Keratinocyte (primary cell): Measurements from ENCODE around the gene ZFPM1. TPM values are rescaled to one million over a fixed set of nuclear protein-coding genes. Genes with fewer than 3 reads are reported as not detected.

ENCODE experiments used
- DNase-seq: peaks from one replicate; pipeline ENCODE4 v3.0.0-alpha.2; 2011; ENCODE audit warnings: low read depth, missing footprints, low spot score
- FAIRE-seq: peaks from 2 replicates; lab custom pipeline; 2011; peaks lifted over from hg19 to GRCh38; lab: Jason Lieb, UNC
- H2AFZ ChIP-seq: 2 replicates; pipeline ENCODE4 v1.6.0; 2012; ENCODE audit warnings: low read length, control low read depth, inconsistent platforms; ENCODE audit not compliant: control insufficient read depth
- H3K27ac ChIP-seq: 2 replicates; pipeline ENCODE4 v1.5.1; 2011; ENCODE audit warnings: low read length; ENCODE audit not compliant: control insufficient read depth, insufficient read depth
- H3K27me3 ChIP-seq: 3 replicates; pipeline ENCODE4 v1.6.0; 2011; ENCODE audit warnings: low read length; ENCODE audit not compliant: control insufficient read depth, insufficient read depth; ENCODE audit errors: extremely low read depth
- H3K36me3 ChIP-seq, 2 experiments: 2 replicates in 1 of 2; 3 replicates in 1 of 2; pipeline ENCODE4 v1.5.1; 2011; ENCODE audit warnings: low read length in 2 of 2, mild to moderate bottlenecking in 1 of 2; ENCODE audit not compliant: control insufficient read depth in 2 of 2, insufficient read depth in 2 of 2; ENCODE audit errors: extremely low read depth in 1 of 2
- H3K4me1 ChIP-seq: 3 replicates; pipeline ENCODE4 v1.5.1; 2011; ENCODE audit warnings: low read length; ENCODE audit not compliant: control insufficient read depth, insufficient read depth; ENCODE audit errors: extremely low read depth
- H3K4me2 ChIP-seq: 3 replicates; pipeline ENCODE4 v1.6.0; 2011; ENCODE audit warnings: low read depth, low read length; ENCODE audit not compliant: control insufficient read depth, insufficient read depth; ENCODE audit errors: extremely low read depth
- H3K4me3 ChIP-seq, 3 experiments: fragments of 200-600 bp in 1 of 3; sonication (generic) in 1 of 3; 2 replicates in 2 of 3; 3 replicates in 1 of 3; pipeline ENCODE4 v1.5.1; 2011 to 2016; ENCODE audit warnings: low read length in 3 of 3, mild to moderate bottlenecking in 3 of 3, control low read depth in 2 of 3, inconsistent platforms in 1 of 3, low read depth in 1 of 3, mixed read lengths in 1 of 3, mixed run types in 1 of 3, moderate library complexity in 1 of 3; ENCODE audit not compliant: control insufficient read depth in 2 of 3, insufficient read depth in 2 of 3; ENCODE audit errors: extremely low read depth in 1 of 3
- H3K79me2 ChIP-seq: 2 replicates; pipeline ENCODE4 v1.6.0; 2012; ENCODE audit warnings: low read length; ENCODE audit not compliant: control insufficient read depth, insufficient read depth
- H3K9ac ChIP-seq: 3 replicates; pipeline ENCODE4 v1.6.0; 2011; ENCODE audit warnings: low read length; ENCODE audit not compliant: control insufficient read depth, insufficient read depth; ENCODE audit errors: extremely low read depth
- H3K9me1 ChIP-seq: 3 replicates; pipeline ENCODE4 v1.6.0; 2011; ENCODE audit warnings: low read length; ENCODE audit not compliant: control insufficient read depth, insufficient read depth; ENCODE audit errors: extremely low read depth
- H3K9me3 ChIP-seq: 2 replicates; pipeline ENCODE4 v1.5.1; 2012; ENCODE audit warnings: low read depth, low read length; ENCODE audit not compliant: control insufficient read depth
- H4K20me1 ChIP-seq: 3 replicates; pipeline ENCODE4 v1.6.0; 2011; ENCODE audit warnings: low read length; ENCODE audit not compliant: control insufficient read depth, insufficient read depth; ENCODE audit errors: extremely low read depth
- CTCF ChIP-seq, 3 experiments: IDR thresholded peaks in 1 of 3; conservative IDR thresholded peaks in 1 of 3; optimal IDR thresholded peaks in 1 of 3; 2 replicates in 2 of 3; 3 replicates in 1 of 3; pipeline versions ENCODE3 to v1.5.1; 2011; ENCODE audit warnings: low read length in 3 of 3, mild to moderate bottlenecking in 3 of 3, moderate library complexity in 2 of 3, control low read depth in 1 of 3, inconsistent platforms in 1 of 3; ENCODE audit not compliant: insufficient read depth in 2 of 3; ENCODE audit errors: extremely low read depth in 1 of 3
- EZH2 ChIP-seq: IDR thresholded peaks from one replicate; pipeline ENCODE4 v1.6.1; 2012; ENCODE audit warnings: inconsistent platforms, mild to moderate bottlenecking, low read length, moderate library complexity
- dilution Hi-C: fragments of 300-500 bp; cut with MboI; formaldehyde crosslinking; loops from one replicate; pipeline ENCODE4 v1.7.0; 2020; ENCODE audit warnings: low sequenced_read_pairs; ENCODE audit not compliant: extremely low pct_ligation_motif_present
- polyA plus RNA-seq, 5 experiments: library from polyadenylated mRNA; depleted of rRNA in 3 of 5; stranded (reverse) in 3 of 5; stranded (forward) in 1 of 5; unstranded in 1 of 5; fragments of >200 nt; gene quantifications; 1 replicate in 1 of 5; 2 replicates in 3 of 5; 3 replicates in 1 of 5; pipeline versions ENCODE4 v1.2.1 to v1.2.3, GENCODE V29; 2011 to 2012; ENCODE audit warnings: missing spikeins in 2 of 5, low read depth in 1 of 5, low replicate concordance in 1 of 5

The ZFPM1 gene
- polyA plus RNA-seq, 1 donor (not counting 4 experiments of a cell fraction or from before 2014, with no cell fraction given) = 0.42 TPM

GRCh38 chr16:88511060-88511459 is 58.0 kb downstream of the ZFPM1 start:
- Histone ChIP-seq H3K4me1 (peaks cover 16% of the 10 kb centered on the region), H3K4me3 (no peak overlapping the region), H3K9ac (no peak overlapping the region), H3K9me3 (no peaks in the 10 kb centered on the region), H2AFZ (no peak overlapping the region), H4K20me1 (peaks cover 2% of the 10 kb centered on the region), H3K27ac (no peak overlapping the region), H3K27me3 (no peaks in the 10 kb centered on the region), H3K9me1 (no peaks in the 10 kb centered on the region), H3K4me2 (no peak overlapping the region), H3K36me3 (no peaks in the 10 kb centered on the region), H3K79me2 (no peaks in the 10 kb centered on the region)
- DNase-seq (no peak), FAIRE-seq (no peak)
- TF ChIP-seq EZH2 (no peak), CTCF (optimal IDR thresholded peaks at IDR 0.05 in 1 of 3, IDR thresholded peaks at IDR 0.05 in 1 of 3, conservative IDR thresholded peaks at IDR 0.05 in 1 of 3; ENCODE audit: extremely low read depth in 1 of 3, insufficient read depth in 2 of 3, low read length in 3 of 3) (no peak)
- dilution Hi-C loops = no loop called here

DNA sequence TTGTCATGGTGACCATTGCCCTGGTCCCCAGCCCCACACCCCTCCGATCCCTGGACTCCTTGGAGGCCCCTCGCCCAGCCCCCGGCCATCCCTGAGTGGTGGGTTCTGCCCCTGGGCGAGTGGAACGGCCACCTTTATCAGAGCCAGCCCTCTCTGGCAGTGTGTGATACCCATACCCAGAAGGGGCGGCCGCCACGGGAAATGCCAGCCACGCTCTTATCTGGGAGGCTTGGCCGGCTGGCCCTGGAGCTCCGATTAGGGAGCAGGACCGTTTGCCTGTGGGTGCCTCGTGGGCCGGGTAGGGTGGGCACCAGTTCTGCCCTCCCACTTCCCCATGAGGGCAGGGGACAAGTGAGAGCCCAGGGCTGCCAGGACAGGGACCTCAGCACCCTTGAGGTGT is 58.8 kb downstream of the ZFPM1 start:
- no peak for DNase-seq
- H3K9me1 ChIP-seq = no peaks in the 10 kb centered on the region
- no peak overlapping the region for H2AFZ ChIP-seq
- H3K27me3 ChIP-seq = no peaks in the 10 kb centered on the region
- no peak for FAIRE-seq
- no peak overlapping the region for H3K9ac ChIP-seq
- no peaks in the 10 kb centered on the region for H3K9me3 ChIP-seq
- dilution Hi-C loops = no loop called here
- H3K79me2 ChIP-seq = no peaks in the 10 kb centered on the region
- H3K36me3 ChIP-seq = no peaks in the 10 kb centered on the region
- peaks cover 16% of the 10 kb centered on the region for H3K4me1 ChIP-seq
- H3K4me2 ChIP-seq = no peak overlapping the region
- no peak overlapping the region for H3K27ac ChIP-seq
- no peak overlapping the region for H3K4me3 ChIP-seq
- H4K20me1 ChIP-seq = peaks cover 2% of the 10 kb centered on the region
- TF ChIP-seq EZH2 (no peak), CTCF (optimal IDR thresholded peaks at IDR 0.05 in 1 of 3, IDR thresholded peaks at IDR 0.05 in 1 of 3, conservative IDR thresholded peaks at IDR 0.05 in 1 of 3; ENCODE audit: extremely low read depth in 1 of 3, insufficient read depth in 2 of 3, low read length in 3 of 3) (no peak)
